ENCODE data around the gene IQSEC1.

The IQSEC1 gene

DNA sequence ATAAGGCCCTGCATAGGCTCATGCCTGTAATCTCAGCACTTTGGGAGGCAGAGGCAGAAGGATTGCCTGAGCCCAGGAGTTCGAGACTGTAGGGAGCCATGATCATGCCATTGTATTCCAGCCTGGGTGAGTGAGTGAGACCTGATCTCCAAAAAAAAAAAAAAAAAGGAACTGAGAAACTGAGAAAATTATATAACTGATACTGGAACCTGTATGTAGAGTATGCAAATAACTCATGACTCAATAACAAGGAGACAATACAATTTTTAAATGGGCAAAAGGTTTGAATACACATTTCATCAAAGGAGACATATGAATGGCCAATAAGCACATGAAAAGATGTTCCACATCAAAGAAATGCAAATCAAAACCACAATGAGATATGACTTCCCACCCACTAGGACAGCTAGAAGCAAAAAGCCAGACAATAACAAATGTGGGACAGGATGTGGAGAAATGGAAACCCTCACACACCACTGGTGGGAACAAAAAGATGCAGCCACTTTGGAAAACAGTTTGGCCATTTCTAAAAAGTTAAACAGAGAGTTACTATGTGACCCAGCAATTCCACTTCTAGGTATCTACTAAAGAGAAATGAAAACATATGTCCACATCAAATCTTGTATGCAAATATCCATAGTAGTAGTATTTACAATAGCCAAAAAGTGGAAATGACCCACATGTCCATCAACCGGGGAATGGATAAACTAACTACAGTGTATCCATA, 70.7 kb downstream of the IQSEC1 start:
- DNase-seq (ENCODE audit: low read depth) = no peak

DNA sequence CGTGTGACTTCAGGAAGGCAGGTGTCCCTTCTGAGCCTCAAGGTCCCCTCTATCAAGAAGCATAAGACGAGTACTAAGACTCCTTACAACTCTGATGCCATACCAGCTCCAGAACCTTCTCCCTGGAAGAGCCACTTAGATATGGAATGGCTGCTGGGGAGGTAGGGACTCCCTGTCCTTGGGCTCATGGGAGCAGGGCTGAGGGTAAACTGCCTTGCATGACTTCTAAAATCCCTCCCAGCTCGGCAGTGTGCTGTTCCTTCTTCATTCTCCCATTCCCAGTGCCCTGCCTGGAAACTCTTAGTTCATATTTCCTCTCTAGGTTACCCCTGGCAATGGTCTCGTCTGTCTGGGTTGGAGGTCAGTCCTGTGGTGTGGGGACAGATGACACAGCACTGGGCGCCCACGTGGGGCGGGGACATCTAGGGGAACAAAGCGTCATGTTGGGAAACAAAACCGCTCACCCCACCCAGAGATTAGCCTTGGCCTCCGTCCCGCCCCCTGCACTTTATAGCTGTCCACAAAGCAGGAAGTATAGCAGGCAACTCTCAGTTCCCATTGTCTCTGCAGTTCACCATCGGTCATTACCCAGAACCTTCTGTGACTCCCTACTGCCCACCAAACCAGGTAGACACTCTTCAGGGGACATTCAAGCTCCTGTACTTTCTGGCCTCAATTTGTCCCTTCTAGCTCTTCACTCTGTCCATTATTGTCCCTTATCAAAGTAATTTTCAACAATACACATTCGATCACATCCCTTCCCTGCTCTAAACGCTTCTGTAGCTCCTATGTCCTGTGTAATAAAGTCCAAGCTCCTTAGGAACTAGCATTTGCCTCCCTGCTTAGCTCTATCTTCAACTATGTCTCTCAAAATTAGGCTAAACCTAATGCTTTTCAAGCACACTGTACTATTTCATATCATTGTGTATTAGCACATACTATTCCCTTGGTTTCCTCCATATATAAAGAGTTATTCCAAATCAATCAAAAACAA, 73.8 kb downstream of the IQSEC1 start:
- DNase-seq (ENCODE audit: low read depth) = no peak

DNA sequence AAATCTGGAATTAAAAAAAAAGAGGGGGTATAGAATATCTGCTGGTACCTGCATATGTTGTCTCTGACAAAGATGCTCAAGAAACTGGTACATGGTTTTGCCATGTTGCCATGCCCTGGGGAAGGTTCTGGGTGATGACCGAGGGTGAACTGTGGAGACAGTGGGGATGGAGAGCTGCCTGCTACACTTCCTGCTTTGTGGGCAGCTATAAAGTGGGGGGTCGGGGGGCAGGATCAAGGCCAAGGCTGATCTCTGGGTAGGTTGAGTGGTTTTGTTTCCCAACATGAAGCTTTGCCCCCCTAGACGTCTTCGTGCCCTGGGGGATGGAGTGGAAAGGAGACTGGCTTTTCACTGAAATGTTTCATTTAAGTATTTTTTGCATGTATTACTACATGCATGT, 74.6 kb downstream of the IQSEC1 start:
- no peak for DNase-seq (ENCODE audit: low read depth)

DNA sequence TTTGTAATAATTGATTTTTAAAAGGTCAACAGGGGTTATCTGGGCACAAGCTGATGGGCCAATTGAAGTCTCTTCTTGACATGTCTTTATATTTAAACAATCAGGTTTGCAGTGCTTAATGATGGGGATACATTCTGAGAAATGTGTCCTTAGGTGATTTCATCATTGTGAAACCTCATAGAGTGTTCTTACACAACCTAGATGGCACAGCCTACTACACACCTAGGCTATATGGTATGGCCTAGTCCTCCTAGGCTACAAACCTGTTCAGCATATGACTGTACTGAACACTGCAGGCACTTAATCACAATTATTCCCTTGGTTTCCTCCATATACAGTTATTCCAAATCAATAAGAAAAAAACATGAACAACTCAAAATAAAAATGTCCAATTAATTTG, 75.8 kb downstream of the IQSEC1 start:
- DNase-seq (ENCODE audit: low read depth) = no peak

DNA sequence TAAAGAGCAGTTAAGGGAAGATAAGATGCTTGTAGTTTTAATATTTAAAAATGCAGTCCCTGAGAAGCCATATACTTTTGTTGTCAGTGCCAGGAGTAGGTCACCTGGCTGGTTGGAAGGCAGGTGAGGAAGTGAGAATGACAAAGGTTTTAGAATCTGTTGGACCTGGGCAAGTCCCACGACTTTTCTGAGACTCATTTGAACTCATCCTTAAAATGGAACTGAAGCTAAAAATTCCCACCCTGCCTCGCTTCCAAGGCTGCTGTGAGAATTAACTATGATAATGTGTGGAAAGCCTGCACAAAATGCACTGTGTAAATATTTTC, 77.1 kb downstream of the IQSEC1 start:
- DNase-seq (ENCODE audit: low read depth) = no peak

DNA sequence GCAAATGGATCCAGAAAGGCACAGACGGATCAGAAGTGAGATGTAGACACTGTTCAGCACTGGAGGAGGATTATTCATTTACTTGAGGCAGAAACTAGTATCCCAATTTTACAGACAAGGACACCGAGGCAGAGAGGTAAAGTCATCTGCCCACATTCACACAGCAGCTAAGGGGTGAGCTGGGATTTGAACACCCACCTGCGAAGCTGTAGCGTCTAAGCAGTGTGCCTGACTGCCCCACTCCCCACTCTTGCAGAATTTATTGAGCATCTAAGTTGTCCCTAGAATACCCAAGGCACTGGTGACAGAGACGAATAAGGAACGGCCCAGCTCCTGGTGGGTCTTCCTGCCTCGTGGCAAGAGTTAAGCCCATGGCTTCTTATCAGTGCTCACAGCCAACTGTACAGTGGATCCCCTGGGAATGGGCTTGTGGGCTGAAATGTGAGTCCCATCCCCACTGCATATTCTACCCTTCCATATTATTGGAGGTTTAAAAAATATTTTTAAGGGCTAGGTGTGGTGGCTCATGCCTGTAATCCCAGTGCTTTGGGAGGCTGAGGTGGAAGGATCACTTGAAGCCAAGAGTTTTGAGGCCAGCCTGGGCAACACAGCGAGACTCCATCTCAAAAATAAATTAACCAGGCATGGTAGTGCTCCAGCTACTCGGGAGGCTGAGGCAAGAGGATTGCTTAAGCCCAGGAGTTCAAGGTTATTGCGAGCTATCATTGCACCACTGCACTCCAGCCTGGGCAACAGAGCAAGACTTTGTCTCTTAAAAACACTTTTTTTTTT, 77.6 kb downstream of the IQSEC1 start:
- DNase-seq (ENCODE audit: low read depth) = no peak

DNA sequence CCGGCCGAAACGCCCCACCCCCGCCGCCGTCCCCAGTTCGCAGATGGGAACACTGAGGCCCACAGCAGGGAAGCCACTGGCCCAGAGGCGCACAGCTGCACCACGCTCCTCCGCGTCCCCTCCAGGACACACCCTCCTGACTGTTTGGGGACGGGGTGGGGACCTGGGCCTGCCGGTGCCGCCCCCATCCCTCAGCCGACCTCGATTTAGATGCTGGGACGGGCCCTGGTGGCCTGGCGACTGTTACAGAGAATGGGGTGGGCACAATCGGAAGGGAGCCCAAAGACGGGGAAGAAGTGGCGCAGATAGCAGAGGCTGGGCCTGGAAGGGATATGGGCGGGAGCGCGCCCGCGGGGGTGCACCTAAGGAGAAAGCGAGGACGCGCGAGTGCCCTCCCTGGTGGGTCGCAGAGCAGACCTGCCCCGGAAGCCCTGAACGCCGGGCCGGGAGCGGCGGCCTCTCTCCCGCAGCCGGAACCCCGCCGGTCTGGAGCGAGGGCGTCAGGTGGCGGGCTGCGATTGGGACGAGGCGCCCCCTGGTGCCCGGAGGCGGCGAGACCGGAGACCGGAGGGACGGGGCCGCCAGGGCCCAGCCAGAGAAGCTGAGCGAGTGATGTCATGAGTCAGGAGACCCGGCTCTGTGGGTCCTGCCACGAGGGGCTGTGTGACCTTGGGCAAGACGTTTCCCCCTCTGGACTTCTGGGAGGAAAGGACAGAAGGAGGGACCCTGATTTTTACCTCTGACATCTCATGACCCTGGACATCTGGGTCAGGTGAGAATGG, 78.4 kb downstream of the IQSEC1 start:
- DNase-seq (ENCODE audit: low read depth) = peak; percentile 76

DNA sequence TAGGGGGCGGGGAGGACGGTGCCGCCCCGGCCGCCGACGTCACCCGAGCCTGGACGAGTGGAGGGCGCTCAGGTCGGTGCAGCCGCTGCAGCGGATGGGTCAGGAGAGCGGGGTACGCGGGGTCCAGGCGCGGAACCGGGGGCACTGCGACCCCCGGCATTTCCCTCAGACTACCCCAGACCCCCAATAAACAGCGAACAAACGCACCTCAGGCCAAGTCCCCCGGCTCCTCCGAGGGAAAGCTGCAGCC, 78.9 kb downstream of the IQSEC1 start:
- DNase-seq (ENCODE audit: low read depth) = no peak

DNA sequence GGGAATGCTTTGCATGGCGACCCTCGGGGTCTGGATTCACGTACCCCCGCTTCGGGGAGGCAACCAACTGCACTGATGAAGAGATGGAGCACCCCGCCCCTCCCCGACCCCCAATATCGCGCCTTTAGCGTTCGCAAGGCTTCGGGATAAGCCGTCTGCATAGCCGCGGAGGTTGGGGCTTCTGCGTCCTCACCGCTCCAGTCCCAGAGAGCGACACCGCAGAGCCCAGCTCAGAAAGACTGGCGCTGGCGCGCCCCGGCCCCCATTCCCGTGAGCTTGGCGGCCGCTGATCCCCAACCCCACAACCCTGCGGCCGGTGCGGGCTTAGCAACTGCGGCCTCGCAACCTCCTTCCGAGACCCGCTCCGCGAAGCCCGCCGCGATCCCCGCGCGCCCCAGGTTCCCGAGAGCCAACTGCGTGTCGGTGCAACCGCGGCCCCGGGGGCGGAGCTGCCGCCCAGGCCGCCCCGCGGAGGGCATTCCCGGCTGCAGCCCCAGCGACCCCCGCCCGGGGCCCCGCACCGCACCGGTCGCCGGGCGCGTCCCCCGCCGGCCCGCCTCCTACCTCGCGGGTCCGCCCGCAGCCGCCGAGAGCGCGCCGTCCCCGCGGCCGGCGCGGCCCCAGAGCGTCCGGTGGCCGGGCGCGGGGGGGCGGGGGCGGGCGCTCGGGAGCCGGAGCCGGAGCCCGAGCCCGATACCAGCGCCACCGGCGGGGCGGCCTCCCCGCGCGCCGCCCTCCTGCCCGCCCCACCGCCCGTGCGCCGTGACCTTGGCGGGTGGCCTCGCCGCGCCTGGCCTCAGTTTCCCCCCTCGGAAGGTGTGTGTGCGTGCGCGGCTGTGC, 79.5 kb downstream of the IQSEC1 start:
- no peak for DNase-seq (ENCODE audit: low read depth)

DNA sequence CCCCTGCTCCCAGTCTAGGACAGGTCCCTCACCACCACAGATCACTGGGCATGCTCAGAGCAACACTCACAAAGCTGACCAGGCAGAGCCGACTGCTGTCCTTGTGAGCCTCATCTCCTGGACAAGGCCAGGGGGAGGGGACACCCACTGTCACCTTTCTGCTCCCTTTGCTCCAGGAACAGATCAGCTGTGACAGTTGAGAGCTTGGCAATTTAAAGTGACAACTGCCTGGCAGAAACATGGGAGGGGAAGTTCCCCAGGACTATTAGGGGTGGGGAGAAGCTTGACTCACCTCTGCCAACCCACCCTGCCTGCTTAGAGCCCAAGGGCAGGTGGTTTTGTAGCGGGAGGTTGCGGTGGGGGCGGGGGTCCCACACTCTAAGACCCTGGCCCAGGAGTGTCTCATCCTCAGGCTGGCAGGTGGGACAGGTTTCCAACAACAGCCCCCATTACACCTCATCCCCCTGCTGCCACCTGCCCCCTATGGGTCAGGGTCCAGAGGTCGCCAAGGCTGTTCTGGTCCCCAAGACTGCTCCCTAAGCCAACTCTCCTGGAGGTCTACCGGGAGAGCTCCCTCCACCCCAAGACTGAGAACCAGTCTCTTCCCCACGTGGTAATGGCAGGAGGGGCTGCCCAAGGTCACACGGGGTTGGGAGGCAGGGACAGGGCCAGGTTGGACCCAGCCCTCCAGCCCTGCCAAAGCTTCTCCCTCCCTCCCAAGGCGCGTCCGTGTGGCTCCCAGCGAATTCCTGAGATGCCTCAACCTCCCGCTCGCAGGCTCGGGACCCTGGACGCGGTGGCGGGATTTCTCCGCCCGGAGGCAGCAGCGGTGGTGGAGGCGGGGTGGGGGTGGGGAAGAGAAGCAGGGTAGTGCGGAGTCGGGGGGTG, 80.4 kb downstream of the IQSEC1 start:
- DNase-seq (ENCODE audit: low read depth) = no peak

DNA sequence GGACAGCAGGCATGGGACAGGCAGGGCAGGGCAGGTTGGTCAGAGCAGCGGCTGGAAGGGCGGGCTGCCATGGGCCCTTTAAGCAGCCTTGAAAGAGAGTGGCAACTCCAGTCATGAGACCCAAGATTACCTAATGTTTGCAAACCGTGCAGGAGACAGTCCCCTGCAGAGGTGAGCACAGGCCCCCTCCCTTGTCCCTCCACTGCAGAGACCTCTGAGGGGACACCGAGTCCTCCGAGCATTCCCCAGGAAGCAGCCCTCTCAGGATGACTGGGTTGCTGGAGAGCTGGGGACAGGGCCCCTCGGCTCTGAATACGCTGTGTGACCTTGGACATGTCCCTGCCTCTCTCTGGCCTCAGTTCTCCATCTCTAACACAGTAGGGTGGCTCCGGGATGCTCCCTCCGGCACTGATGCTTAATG, 81.4 kb downstream of the IQSEC1 start:
- no peak for DNase-seq (ENCODE audit: low read depth)

DNA sequence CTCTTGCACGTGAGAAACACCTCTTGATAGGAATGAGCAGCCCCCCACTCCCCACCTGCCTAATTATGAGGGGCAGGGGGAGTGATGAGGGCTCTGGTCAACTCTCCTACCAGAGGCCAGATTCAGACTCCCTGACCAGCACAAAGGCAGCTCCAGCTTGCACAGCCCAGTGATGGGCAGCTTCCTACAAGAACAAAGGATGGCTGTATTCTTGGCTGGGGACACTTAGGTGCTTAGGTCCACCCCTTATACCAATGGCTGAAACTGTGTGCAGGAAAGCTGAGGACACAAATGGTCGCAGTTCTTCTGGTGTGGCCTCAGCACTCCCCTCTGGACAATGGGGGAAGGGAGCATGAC, 81.8 kb downstream of the IQSEC1 start:
- no peak for DNase-seq (ENCODE audit: low read depth)

DNA sequence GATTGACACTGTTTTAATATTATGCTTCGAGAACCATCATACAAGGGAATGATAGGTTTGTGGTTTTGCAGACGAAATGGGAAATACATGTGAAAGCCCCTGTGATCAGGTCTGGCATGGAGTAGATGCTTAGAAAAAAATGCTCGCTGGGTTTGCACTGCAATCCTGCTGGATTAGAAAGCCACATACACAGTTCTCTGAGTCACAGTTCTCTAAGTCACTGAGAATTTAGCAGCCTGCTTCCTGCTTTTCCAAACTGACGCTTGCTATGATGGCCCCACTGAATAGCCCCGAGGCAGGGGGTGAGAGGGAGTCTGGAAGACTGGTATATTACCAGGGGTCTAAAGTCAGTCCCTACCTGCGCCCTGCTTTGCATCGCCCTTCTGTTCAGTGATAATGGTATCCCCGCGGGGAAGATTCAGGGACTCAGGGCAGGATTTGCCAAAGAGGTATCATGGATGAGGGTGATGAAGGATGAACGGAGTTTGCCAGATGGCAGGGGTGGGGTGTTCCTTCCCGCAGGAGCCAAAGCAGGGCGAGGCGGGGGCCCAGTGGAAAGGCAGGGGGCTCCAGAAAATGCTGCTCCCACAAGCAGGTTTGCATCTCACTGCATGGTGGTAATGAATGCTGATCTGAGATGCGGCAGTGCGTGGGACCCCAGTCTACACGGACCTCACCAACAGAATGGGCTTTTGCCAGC, 82.3 kb downstream of the IQSEC1 start:
- DNase-seq (ENCODE audit: low read depth) = no peak

DNA sequence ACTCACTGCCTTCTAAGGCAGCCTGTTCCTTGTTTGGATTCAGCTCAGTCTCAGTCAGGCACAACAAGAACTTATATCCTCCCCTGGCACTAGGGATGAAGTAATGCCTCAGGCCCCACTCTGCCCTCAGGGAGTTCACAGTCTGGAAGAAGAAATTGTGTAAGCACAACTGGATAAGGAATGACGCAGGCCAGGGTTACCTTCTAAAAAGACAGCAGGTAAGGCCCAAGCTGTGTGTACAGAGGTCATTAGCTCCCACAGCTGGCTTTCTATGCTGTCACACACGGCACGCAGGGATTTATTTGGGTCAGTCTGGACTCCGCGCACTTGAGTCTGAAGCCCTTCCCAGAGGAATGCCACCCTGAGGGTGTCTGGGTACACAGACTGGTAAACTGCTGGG, 82.9 kb downstream of the IQSEC1 start:
- DNase-seq (ENCODE audit: low read depth) = no peak

DNA sequence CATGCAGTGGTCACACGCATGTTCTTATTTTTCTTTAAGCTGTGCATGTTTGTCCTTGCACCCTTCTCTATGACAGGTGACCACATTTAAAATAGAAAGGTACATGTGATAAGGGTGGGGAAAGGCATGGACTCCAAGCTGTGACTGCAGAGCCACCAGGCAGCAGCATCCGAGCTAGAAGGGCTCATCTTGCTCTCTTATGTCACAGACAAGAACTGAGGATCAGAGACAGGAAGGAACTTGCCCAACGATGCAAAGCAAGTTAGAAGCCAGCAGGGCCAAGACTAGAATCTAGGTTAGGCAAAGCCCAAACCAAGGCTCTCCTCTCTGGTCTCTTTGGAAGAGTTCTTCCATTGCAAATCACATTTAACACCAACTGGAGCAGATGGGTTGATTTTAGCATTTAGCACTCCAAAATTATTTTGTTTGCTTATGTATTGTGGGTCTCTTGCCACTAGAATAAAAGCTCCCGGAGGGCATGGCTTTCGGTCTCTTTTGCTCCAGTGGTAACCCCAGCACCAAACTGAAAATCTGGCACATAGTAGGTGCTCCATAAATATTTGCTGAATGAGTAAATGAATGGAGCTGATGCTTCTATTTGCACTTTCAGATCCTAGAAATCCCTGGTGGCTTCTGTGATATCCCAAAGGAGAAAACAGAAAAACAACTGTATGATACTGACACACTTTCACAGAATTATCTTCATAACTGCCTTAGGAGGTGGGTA, 84.3 kb downstream of the IQSEC1 start:
- no peak for DNase-seq (ENCODE audit: low read depth)

DNA sequence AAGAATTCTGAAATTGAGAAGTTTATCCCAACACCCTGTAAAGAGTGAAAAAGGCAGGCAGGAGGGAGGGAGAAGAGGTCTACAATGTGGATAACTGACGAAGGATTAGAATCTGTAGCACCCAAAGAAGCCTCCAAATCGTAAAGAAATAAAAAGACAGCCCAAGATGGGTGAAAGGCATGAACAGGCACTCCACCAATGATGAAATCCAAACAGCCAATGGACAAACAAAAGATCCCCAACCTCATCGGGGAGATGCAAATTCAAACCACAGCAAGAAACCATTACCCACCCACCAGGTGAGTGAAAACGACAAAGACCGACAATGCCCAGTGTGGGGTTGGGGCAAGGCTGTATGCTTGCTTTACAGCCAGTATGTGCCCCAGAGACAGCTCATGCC, 85.6 kb downstream of the IQSEC1 start:
- no peak for DNase-seq (ENCODE audit: low read depth)

DNA sequence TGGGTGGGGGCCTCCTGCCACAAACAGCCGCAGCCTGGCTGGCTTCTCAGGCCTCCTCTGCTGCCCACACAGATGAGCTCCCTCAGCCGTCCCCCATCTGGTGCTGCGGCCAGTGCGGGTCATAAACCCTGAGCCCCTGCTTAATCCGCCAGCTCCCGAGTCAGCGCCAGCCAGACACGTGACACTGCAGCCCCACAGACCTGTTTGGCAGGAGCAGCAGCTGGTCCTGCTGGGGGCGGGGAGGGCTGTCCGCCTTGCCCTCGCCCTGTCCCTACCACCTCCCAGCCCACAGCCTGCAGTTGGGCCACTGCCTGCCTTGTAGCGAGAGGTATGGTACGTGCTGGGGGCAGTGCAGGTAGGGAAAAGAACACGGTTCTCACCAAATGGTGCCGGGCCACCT, 86.2 kb downstream of the IQSEC1 start:
- DNase-seq (ENCODE audit: low read depth) = no peak

DNA sequence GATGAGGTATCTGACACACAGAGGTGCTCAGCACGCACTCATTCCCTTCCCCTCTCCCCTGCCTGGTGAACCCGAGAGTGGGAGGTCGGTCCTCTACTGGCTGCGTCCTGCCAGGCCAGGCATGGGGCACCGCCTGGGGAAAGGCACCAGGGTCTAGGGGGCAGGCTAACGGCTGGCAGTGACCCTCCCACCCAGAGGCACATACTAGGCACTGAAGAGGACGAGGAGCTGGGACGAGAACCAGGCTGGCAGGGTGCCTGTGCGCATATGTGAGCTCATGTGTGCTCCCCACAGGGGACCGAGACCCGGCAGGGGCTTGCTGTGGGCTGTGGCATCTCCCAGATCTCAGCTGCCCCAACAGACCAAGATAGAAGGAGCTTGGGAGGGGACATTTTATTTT, 86.7 kb downstream of the IQSEC1 start:
- DNase-seq (ENCODE audit: low read depth) = no peak

DNA sequence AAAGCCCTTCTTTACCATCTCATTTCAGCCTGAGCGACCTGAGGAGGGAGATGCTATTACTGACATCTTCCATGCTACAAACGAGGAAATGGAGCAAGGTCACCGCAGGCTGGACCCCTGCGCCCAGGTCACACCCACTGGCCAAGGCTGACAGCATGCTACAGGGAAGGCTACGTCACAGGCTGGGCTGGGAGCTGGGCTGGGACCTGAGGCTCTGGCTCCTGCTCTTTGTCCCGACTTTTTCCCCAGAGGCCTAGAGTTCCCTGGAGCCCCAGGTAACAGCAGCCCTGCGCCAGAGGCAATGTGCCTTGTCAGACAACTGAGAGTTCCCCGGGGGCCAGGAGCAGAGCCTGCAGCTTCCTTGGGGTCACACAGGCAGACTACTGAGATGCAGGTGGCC, 87.2 kb downstream of the IQSEC1 start:
- no peak for DNase-seq (ENCODE audit: low read depth)
